Measurements from ENCODE around the gene PPP1R3A. TPM values are rescaled to one million over a fixed set of nuclear protein-coding genes. Genes with fewer than 3 reads are reported as not detected.

Gene PPP1R3A
- total RNA-seq (2014; rRNA removed) (not detected in 2 replicates), Bru-seq, nascent RNA (not detected), BruChase-seq, experiment 1, labeled RNA remaining after a 6-hour chase (not detected), BruChase-seq, experiment 2, labeled RNA remaining after a 2-hour chase (not detected)
- long read RNA-seq, result 0 reads

- Histone ChIP-seq H3K9me2 (replicated peaks; ENCODE audit: low read length) (no peaks in the 10 kb centered on the region), H3K27ac (ENCODE audit: low read length) (no peak within 1 kb of the TSS), H3K4me2 (ENCODE audit: low read length) (no peak within 1 kb of the TSS), H4K20me1 (ENCODE audit: low read length) (no peaks in the 10 kb centered on the region), H3K4me3 (ENCODE audit: low read length) (no peak within 1 kb of the TSS), H3K4me1 (ENCODE audit: insufficient read depth, low read length) (no peaks in the 10 kb centered on the region), H3F3A (ENCODE audit: low read length, unreplicated experiment) (no peaks in the 10 kb centered on the region), H3K36me3 (ENCODE audit: low read depth, low read length) (no peaks in the 10 kb centered on the region), H3K9ac (ENCODE audit: low read length) (no peak within 1 kb of the TSS), H3K9me3 (ENCODE audit: low read length) (no peaks in the 10 kb centered on the region), H2AFZ (ENCODE audit: low read length) (no peak within 1 kb of the TSS), H3K27me3 (ENCODE audit: low read length) (no peaks in the 10 kb centered on the region), H3K79me2 (ENCODE audit: low read length) (no peaks in the 10 kb centered on the region)
- TF ChIP-seq EZH2 (IDR thresholded peaks at IDR 0.05; ENCODE audit: low read length, unreplicated experiment) (no peak), CTCF (conservative IDR thresholded peaks at IDR 0.05; ENCODE audit: low read depth, low read length) (no peak), EZH2phosphoT487 (IDR thresholded peaks at IDR 0.05; ENCODE audit: borderline replicate concordance, low read length) (no peak)
- no peak for DNase-seq
- no TSS peak for BruUV-seq (replicated peaks)
- CTCF ChIA-PET, result no interaction called here
- ATAC-seq, result no peak
- intact Hi-C loops (cut with micrococcal nuclease), result no loop called here
- POLR2A ChIA-PET (ENCODE audit: unreplicated experiment), result no interaction called here
Observed at GRCh38 chr7:113918946-113919345, at the start of gene PPP1R3A. TSS of gene PPP1R3A (minus strand) at chr7:113919009. CDS start at chr7:113918996, 13 bp downstream.

- Histone ChIP-seq H3K36me3 (ENCODE audit: low read depth, low read length) (no peaks in the 10 kb centered on the region), H3K27ac (ENCODE audit: low read length) (no peak overlapping the region), H3K27me3 (ENCODE audit: low read length) (no peaks in the 10 kb centered on the region), H3F3A (ENCODE audit: low read length, unreplicated experiment) (no peaks in the 10 kb centered on the region), H3K4me1 (ENCODE audit: insufficient read depth, low read length) (no peaks in the 10 kb centered on the region), H3K79me2 (ENCODE audit: low read length) (no peaks in the 10 kb centered on the region), H3K9ac (ENCODE audit: low read length) (no peak overlapping the region), H3K9me2 (replicated peaks; ENCODE audit: low read length) (no peaks in the 10 kb centered on the region), H4K20me1 (ENCODE audit: low read length) (no peaks in the 10 kb centered on the region), H3K4me3 (ENCODE audit: low read length) (no peak overlapping the region), H3K4me2 (ENCODE audit: low read length) (no peak overlapping the region), H2AFZ (ENCODE audit: low read length) (no peak overlapping the region), H3K9me3 (ENCODE audit: low read length) (no peaks in the 10 kb centered on the region)
- intact Hi-C loops (cut with micrococcal nuclease), result no loop called here
- ATAC-seq (no peak), DNase-seq (no peak)
- TF ChIP-seq EZH2 (IDR thresholded peaks at IDR 0.05; ENCODE audit: low read length, unreplicated experiment) (no peak), EZH2phosphoT487 (IDR thresholded peaks at IDR 0.05; ENCODE audit: borderline replicate concordance, low read length) (no peak), CTCF (conservative IDR thresholded peaks at IDR 0.05; ENCODE audit: low read depth, low read length) (no peak)
- ChIA-PET CTCF (no interaction called here), POLR2A (ENCODE audit: unreplicated experiment) (no interaction called here)
- no TSS peak for BruUV-seq (replicated peaks)
Observed at GRCh38 chr7:113963356-113963755, 44.5 kb upstream of the PPP1R3A start.

- Histone ChIP-seq H3K27me3 (ENCODE audit: low read length) (no peaks in the 10 kb centered on the region), H3K79me2 (ENCODE audit: low read length) (no peaks in the 10 kb centered on the region), H3K4me2 (ENCODE audit: low read length) (no peak overlapping the region), H3K27ac (ENCODE audit: low read length) (no peak overlapping the region), H4K20me1 (ENCODE audit: low read length) (no peaks in the 10 kb centered on the region), H3K4me3 (ENCODE audit: low read length) (no peak overlapping the region), H2AFZ (ENCODE audit: low read length) (no peak overlapping the region), H3K9me3 (ENCODE audit: low read length) (no peaks in the 10 kb centered on the region), H3K9me2 (replicated peaks; ENCODE audit: low read length) (no peaks in the 10 kb centered on the region), H3K9ac (ENCODE audit: low read length) (no peak overlapping the region), H3F3A (ENCODE audit: low read length, unreplicated experiment) (no peaks in the 10 kb centered on the region), H3K36me3 (ENCODE audit: low read depth, low read length) (no peaks in the 10 kb centered on the region), H3K4me1 (ENCODE audit: insufficient read depth, low read length) (no peaks in the 10 kb centered on the region)
- TF ChIP-seq EZH2 (IDR thresholded peaks at IDR 0.05; ENCODE audit: low read length, unreplicated experiment), result no peak
- no peak for TF ChIP-seq EZH2phosphoT487 (IDR thresholded peaks at IDR 0.05; ENCODE audit: borderline replicate concordance, low read length)
- TF ChIP-seq CTCF (conservative IDR thresholded peaks at IDR 0.05; ENCODE audit: low read depth, low read length), result no peak
- intact Hi-C loops (cut with micrococcal nuclease), result no loop called here
- DNase-seq (no peak), ATAC-seq (no peak)
- no TSS peak for BruUV-seq (replicated peaks)
- ChIA-PET POLR2A (ENCODE audit: unreplicated experiment) (no interaction called here), CTCF (no interaction called here)
Observed at GRCh38 chr7:113959910-113960309, 41.1 kb upstream of the PPP1R3A start.
